ENCODE data around the gene SLC35F3. TPM values are rescaled to one million over a fixed set of nuclear protein-coding genes. Genes with fewer than 3 reads are reported as not detected.

The SLC35F3 gene
- total and polyA plus RNA-seq, 2 donors from 2014 or later, result 0.41 to 0.66 TPM

DNA sequence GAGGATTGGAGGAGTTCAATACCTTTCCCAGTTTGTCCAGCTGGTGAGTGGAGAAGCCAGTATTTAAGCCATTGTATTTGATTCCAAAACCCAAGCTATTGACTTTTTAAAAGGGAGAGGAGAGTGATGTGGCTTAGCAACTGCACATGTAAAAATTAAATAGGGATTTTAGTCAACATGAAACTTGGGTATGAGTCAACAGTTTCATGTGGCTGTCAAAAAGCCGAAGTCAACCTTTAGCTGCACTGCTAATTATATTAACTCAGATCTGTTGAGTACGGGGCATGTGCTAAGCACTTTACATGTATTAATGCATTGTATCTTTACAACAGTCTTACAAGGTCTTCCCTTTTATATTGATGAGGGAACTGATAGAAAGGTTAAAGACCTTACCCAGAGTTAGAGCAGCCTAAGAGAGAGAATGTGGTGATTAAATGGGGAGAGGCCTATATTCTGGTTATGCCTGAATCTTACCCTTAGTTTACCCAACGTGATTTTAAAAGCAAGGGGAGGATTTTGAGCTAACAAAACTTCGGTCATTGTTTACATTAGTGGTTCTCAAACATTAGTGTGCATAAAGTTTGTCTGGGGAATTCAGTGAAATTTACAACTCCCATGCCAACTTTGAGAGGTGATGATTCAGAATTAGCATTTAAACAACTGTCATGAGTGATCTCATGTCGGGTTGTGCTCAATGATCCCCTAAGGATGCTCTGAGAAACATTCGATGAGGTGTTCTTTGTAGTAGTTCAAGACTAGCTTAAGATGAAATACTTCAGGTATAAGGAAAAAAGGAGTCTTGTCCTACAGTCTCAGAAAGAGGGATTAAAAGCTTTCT lies 6.9 kb upstream of the SLC35F3 start:
- H3K27ac ChIP-seq (ENCODE audit: low read depth in 2 of 2, low read length in 2 of 2), result no peak overlapping the region
- H3K27me3 ChIP-seq (ENCODE audit: control insufficient read depth, insufficient read depth, low read length), result no peaks in the 10 kb centered on the region
- no peak for TF ChIP-seq CTCF (IDR thresholded peaks at IDR 0.05; ENCODE audit: borderline replicate concordance, extremely low read depth, insufficient read depth)
- peaks cover 0 to 10% (median 0%) of the 10 kb centered on the region in 3 donors for H3K9me3 ChIP-seq (ENCODE audit: control insufficient read depth in 2 of 3, insufficient read depth in 1 of 3, low read length in 3 of 3)
- DNase-seq (no peak), FAIRE-seq (no peak)
- H3K4me1 ChIP-seq (ENCODE audit: control insufficient read depth in 2 of 3, insufficient read depth in 2 of 3, low read depth in 1 of 3, low read length in 3 of 3), result no peaks in the 10 kb centered on the region
- H3K9ac ChIP-seq (ENCODE audit: low read length in 3 of 3), result no peak overlapping the region
- intact Hi-C loops (cut with DNase I), result no loop called here
- no peaks in the 10 kb centered on the region for H3K36me3 ChIP-seq (ENCODE audit: control insufficient read depth in 2 of 3, insufficient read depth in 3 of 3, low read length in 3 of 3)
- no peak overlapping the region for H3K4me3 ChIP-seq (ENCODE audit: low read length in 3 of 3)

GRCh38 chr1:233901495-233901894 lies 3.0 kb upstream of the SLC35F3 start:
- H3K27me3 ChIP-seq (ENCODE audit: control insufficient read depth, insufficient read depth, low read length), result peaks cover 21% of the 10 kb centered on the region
- FAIRE-seq (no peak), DNase-seq (no peak)
- H3K9ac ChIP-seq (ENCODE audit: low read length in 3 of 3), result no peak overlapping the region
- H3K4me3 ChIP-seq (ENCODE audit: low read length in 3 of 3), result no peak overlapping the region
- TF ChIP-seq CTCF (IDR thresholded peaks at IDR 0.05; ENCODE audit: borderline replicate concordance, extremely low read depth, insufficient read depth), result no peak
- no peaks in the 10 kb centered on the region for H3K36me3 ChIP-seq (ENCODE audit: control insufficient read depth in 2 of 3, insufficient read depth in 3 of 3, low read length in 3 of 3)
- intact Hi-C loops (cut with DNase I), result no loop called here
- H3K27ac ChIP-seq (ENCODE audit: low read depth in 2 of 2, low read length in 2 of 2), result no peak overlapping the region
- peaks cover 0 to 5% (median 0%) of the 10 kb centered on the region in 3 donors for H3K9me3 ChIP-seq (ENCODE audit: control insufficient read depth in 2 of 3, insufficient read depth in 1 of 3, low read length in 3 of 3)
- H3K4me1 ChIP-seq (ENCODE audit: control insufficient read depth in 2 of 3, insufficient read depth in 2 of 3, low read depth in 1 of 3, low read length in 3 of 3), result peaks cover 0 to 2% (median 0%) of the 10 kb centered on the region in 3 donors

GRCh38 chr1:233905416-233906051 lies 1.1 kb downstream of the SLC35F3 start:
- Histone ChIP-seq H3K9me3 (ENCODE audit: control insufficient read depth in 2 of 3, insufficient read depth in 1 of 3, low read length in 3 of 3) (no peaks in the 10 kb centered on the region), H3K4me3 (ENCODE audit: low read length in 3 of 3) (peak overlapping the region in 1 of 3 donors; percentile 17), H3K9ac (ENCODE audit: low read length in 3 of 3) (no peak overlapping the region), H3K36me3 (ENCODE audit: control insufficient read depth in 2 of 3, insufficient read depth in 3 of 3, low read length in 3 of 3) (no peaks in the 10 kb centered on the region), H3K27ac (ENCODE audit: low read depth in 2 of 2, low read length in 2 of 2) (no peak overlapping the region), H3K4me1 (ENCODE audit: control insufficient read depth in 2 of 3, insufficient read depth in 2 of 3, low read depth in 1 of 3, low read length in 3 of 3) (peaks cover 0 to 2% (median 0%) of the 10 kb centered on the region in 3 donors), H3K27me3 (ENCODE audit: control insufficient read depth, insufficient read depth, low read length) (peaks cover 21% of the 10 kb centered on the region)
- FAIRE-seq, result no peak
- TF ChIP-seq CTCF (IDR thresholded peaks at IDR 0.05; ENCODE audit: borderline replicate concordance, extremely low read depth, insufficient read depth), result no peak
- intact Hi-C loops (cut with DNase I), result no loop called here
- peak in 3 of 5 donors; percentile 16 to 58 (median 39) for DNase-seq

Data from kidney (tissue), 14 donors.